DND-41 (cell line): ENCODE results near the gene TNFSF13B.
A peak's percentile ranks its signal among the peaks of the same experiment; 100 is the strongest.

ENCODE experiments used
- ATAC-seq: fragments of 200-7000 bp; cut with Tn5 transposase; 3 replicates; pipeline ENCODE4 v1.9.1; 2021; ENCODE audit warnings: low read depth; ENCODE audit not compliant: insufficient read depth
- DNase-seq: peaks from one replicate; pipeline ENCODE4 v3.0.0-alpha.2; 2020
- H2AFZ ChIP-seq: 2 replicates; pipeline ENCODE4 v1.6.0; 2012; ENCODE audit warnings: low read depth, low read length
- H3K27ac ChIP-seq: 2 replicates; pipeline ENCODE4 v1.5.1; 2012; ENCODE audit warnings: low read length, inconsistent platforms
- H3K27me3 ChIP-seq: fragments of 200-600 bp; sonication (generic); 2 replicates; pipeline ENCODE4 v1.6.0; 2012; ENCODE audit warnings: low read length, mild to moderate bottlenecking, inconsistent platforms; ENCODE audit not compliant: insufficient read depth, poor library complexity
- H3K36me3 ChIP-seq: 2 replicates; pipeline ENCODE4 v1.5.1; 2012; ENCODE audit warnings: low read length, inconsistent platforms; ENCODE audit not compliant: insufficient read depth
- H3K4me1 ChIP-seq: 2 replicates; pipeline ENCODE4 v1.5.1; 2012; ENCODE audit warnings: mild to moderate bottlenecking, low read length; ENCODE audit not compliant: insufficient read depth
- H3K4me2 ChIP-seq: 2 replicates; pipeline ENCODE4 v1.6.0; 2012; ENCODE audit warnings: mild to moderate bottlenecking, moderate library complexity, low read length, inconsistent platforms; ENCODE audit not compliant: insufficient read depth
- H3K4me3 ChIP-seq, 2 experiments: fragments of 200-600 bp in 1 of 2; shearing (Covaris generic) in 1 of 2; 2 replicates each; pipeline ENCODE4 v1.5.1; 2012 to 2016; ENCODE audit warnings: inconsistent platforms in 2 of 2, low read length in 2 of 2, mild to moderate bottlenecking in 2 of 2, low read depth in 1 of 2, moderate library complexity in 1 of 2
- H3K79me2 ChIP-seq: 2 replicates; pipeline ENCODE4 v1.6.0; 2012; ENCODE audit warnings: low read length, inconsistent platforms; ENCODE audit not compliant: insufficient read depth
- H3K9ac ChIP-seq: 2 replicates; pipeline ENCODE4 v1.6.0; 2012; ENCODE audit warnings: low read depth, mild to moderate bottlenecking, inconsistent platforms, low read length, moderate library complexity
- H3K9me3 ChIP-seq: 2 replicates; pipeline ENCODE4 v1.5.1; 2012; ENCODE audit warnings: low read length, moderate library complexity, mild to moderate bottlenecking, inconsistent platforms; ENCODE audit not compliant: insufficient read depth, severe bottlenecking
- H4K20me1 ChIP-seq: 2 replicates; pipeline ENCODE4 v1.6.0; 2012; ENCODE audit warnings: low read length; ENCODE audit not compliant: insufficient read depth
- CTCF ChIP-seq: IDR thresholded peaks from 2 replicates; pipeline ENCODE4 v1.5.1; 2012; ENCODE audit warnings: borderline replicate concordance, low read length, moderate library complexity, mild to moderate bottlenecking; ENCODE audit not compliant: poor library complexity, severe bottlenecking; ENCODE audit errors: extremely low read depth
- EZH2 ChIP-seq: IDR thresholded peaks from 3 replicates; pipeline ENCODE4 v1.6.1; 2012; ENCODE audit warnings: borderline replicate concordance, low read depth, mild to moderate bottlenecking, moderate library complexity, low read length, inconsistent platforms; ENCODE audit not compliant: severe bottlenecking

The TNFSF13B gene

GRCh38 chr13:108342369-108343289 lies 73.1 kb downstream of the TNFSF13B start:
- no peaks in the 10 kb centered on the region for H3K4me1 ChIP-seq
- H4K20me1 ChIP-seq, result no peaks in the 10 kb centered on the region
- H2AFZ ChIP-seq, result no peak overlapping the region
- H3K79me2 ChIP-seq, result no peaks in the 10 kb centered on the region
- DNase-seq (no peak), ATAC-seq (no peak)
- H3K27ac ChIP-seq, result no peak overlapping the region
- H3K4me3 ChIP-seq, result no peak overlapping the region
- H3K9ac ChIP-seq, result no peak overlapping the region
- peaks cover 11% of the 10 kb centered on the region for H3K27me3 ChIP-seq
- H3K4me2 ChIP-seq, result no peak overlapping the region
- H3K9me3 ChIP-seq, result no peaks in the 10 kb centered on the region
- no peaks in the 10 kb centered on the region for H3K36me3 ChIP-seq
- TF ChIP-seq EZH2 (no peak), CTCF (peak; percentile 51)

- Histone ChIP-seq H3K79me2 (no peaks in the 10 kb centered on the region), H3K4me2 (no peak overlapping the region), H3K27ac (no peak overlapping the region), H3K4me3 (no peak overlapping the region), H4K20me1 (no peaks in the 10 kb centered on the region), H2AFZ (no peak overlapping the region), H3K4me1 (no peaks in the 10 kb centered on the region), H3K27me3 (peaks cover 10% of the 10 kb centered on the region), H3K9me3 (no peaks in the 10 kb centered on the region), H3K9ac (no peak overlapping the region), H3K36me3 (no peaks in the 10 kb centered on the region)
- TF ChIP-seq CTCF (no peak), EZH2 (no peak)
- DNase-seq, result no peak
- ATAC-seq, result no peak
Observed at GRCh38 chr13:108345016-108345415, 75.5 kb downstream of the TNFSF13B start.

GRCh38 chr13:108346376-108346775 lies 76.9 kb downstream of the TNFSF13B start:
- no peak for ATAC-seq
- Histone ChIP-seq H3K4me3 (no peak overlapping the region), H3K9ac (no peak overlapping the region), H3K79me2 (no peaks in the 10 kb centered on the region), H3K4me1 (no peaks in the 10 kb centered on the region), H3K4me2 (no peak overlapping the region), H3K27me3 (peaks cover 11% of the 10 kb centered on the region), H3K9me3 (no peaks in the 10 kb centered on the region), H3K36me3 (no peaks in the 10 kb centered on the region), H3K27ac (no peak overlapping the region), H4K20me1 (no peaks in the 10 kb centered on the region), H2AFZ (no peak overlapping the region)
- no peak for TF ChIP-seq EZH2
- no peak for TF ChIP-seq CTCF
- no peak for DNase-seq
